ENCODE measurements around the gene PF4V1.

PF4V1 gene

DNA sequence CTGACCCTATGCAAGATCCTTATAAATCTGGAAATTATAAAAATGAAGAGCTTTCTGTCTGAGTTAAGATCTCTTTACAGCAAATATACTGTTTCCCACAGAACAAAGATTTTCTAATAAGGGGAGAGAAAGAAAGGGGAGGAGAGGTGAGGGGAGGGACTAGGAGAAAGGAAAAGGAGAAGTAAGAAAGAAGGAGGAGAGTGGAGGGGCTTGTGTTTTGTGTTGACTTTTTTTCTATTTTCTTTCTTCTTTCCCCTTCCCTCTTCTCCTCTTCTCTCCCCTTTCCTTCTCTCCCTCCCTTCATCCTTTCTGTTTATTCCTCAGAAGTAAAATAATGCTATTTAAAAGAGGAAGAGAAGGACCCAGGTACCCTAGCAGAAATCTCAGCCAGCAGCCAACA lies 10.4 kb upstream of the PF4V1 start:
- no peak overlapping the region for H3K9ac ChIP-seq (ENCODE audit: low read length)
- H3K9me3 ChIP-seq (ENCODE audit: low read length): no peaks in the 10 kb centered on the region
- H3K27ac ChIP-seq (ENCODE audit: low read depth, low read length, poor library complexity, severe bottlenecking): no peak overlapping the region
- no peaks in the 10 kb centered on the region for H3F3A ChIP-seq (ENCODE audit: insufficient read depth, low read length)
- no peaks in the 10 kb centered on the region for H3K4me1 ChIP-seq (ENCODE audit: insufficient read depth, low read length, severe bottlenecking)
- TF ChIP-seq CTCF (IDR thresholded peaks at IDR 0.05; ENCODE audit: low read length) (no peak), EZH2 (IDR thresholded peaks at IDR 0.05; ENCODE audit: borderline replicate concordance, low read length) (no peak)
- no peaks in the 10 kb centered on the region for H3K36me3 ChIP-seq (ENCODE audit: insufficient read depth, low read length)
- no peak overlapping the region for H3K4me3 ChIP-seq (ENCODE audit: low read depth, low read length, poor library complexity, severe bottlenecking)
- no peaks in the 10 kb centered on the region for H4K20me1 ChIP-seq (ENCODE audit: insufficient read depth, low read length)
- no peak overlapping the region for H2AFZ ChIP-seq (ENCODE audit: low read length)
- H3K9me2 ChIP-seq (ENCODE audit: low read depth, low read length): no peaks in the 10 kb centered on the region
- no peaks in the 10 kb centered on the region for H3K79me2 ChIP-seq (ENCODE audit: insufficient read depth, low read length)
- no peak overlapping the region for H3K4me2 ChIP-seq (ENCODE audit: low read length)
- H3K27me3 ChIP-seq (ENCODE audit: insufficient read depth, low read length): no peaks in the 10 kb centered on the region

GRCh38 chr4:73843369-73843768 lies 9.7 kb upstream of the PF4V1 start:
- H3K4me3 ChIP-seq (ENCODE audit: low read depth, low read length, poor library complexity, severe bottlenecking): no peak overlapping the region
- H3K4me1 ChIP-seq (ENCODE audit: insufficient read depth, low read length, severe bottlenecking): no peaks in the 10 kb centered on the region
- H3K36me3 ChIP-seq (ENCODE audit: insufficient read depth, low read length): no peaks in the 10 kb centered on the region
- H3K4me2 ChIP-seq (ENCODE audit: low read length): no peak overlapping the region
- H2AFZ ChIP-seq (ENCODE audit: low read length): no peak overlapping the region
- no peaks in the 10 kb centered on the region for H3K9me2 ChIP-seq (ENCODE audit: low read depth, low read length)
- TF ChIP-seq CTCF (IDR thresholded peaks at IDR 0.05; ENCODE audit: low read length) (no peak), EZH2 (IDR thresholded peaks at IDR 0.05; ENCODE audit: borderline replicate concordance, low read length) (no peak)
- H3K27me3 ChIP-seq (ENCODE audit: insufficient read depth, low read length): no peaks in the 10 kb centered on the region
- H3K79me2 ChIP-seq (ENCODE audit: insufficient read depth, low read length): no peaks in the 10 kb centered on the region
- no peaks in the 10 kb centered on the region for H3K9me3 ChIP-seq (ENCODE audit: low read length)
- no peaks in the 10 kb centered on the region for H3F3A ChIP-seq (ENCODE audit: insufficient read depth, low read length)
- no peak overlapping the region for H3K9ac ChIP-seq (ENCODE audit: low read length)
- no peaks in the 10 kb centered on the region for H4K20me1 ChIP-seq (ENCODE audit: insufficient read depth, low read length)
- H3K27ac ChIP-seq (ENCODE audit: low read depth, low read length, poor library complexity, severe bottlenecking): no peak overlapping the region

GRCh38 chr4:73844345-73844744 lies 8.8 kb upstream of the PF4V1 start:
- Histone ChIP-seq H3K79me2 (ENCODE audit: insufficient read depth, low read length) (no peaks in the 10 kb centered on the region), H4K20me1 (ENCODE audit: insufficient read depth, low read length) (no peaks in the 10 kb centered on the region), H3K36me3 (ENCODE audit: insufficient read depth, low read length) (no peaks in the 10 kb centered on the region), H3F3A (ENCODE audit: insufficient read depth, low read length) (no peaks in the 10 kb centered on the region), H2AFZ (ENCODE audit: low read length) (no peak overlapping the region), H3K27me3 (ENCODE audit: insufficient read depth, low read length) (no peaks in the 10 kb centered on the region), H3K27ac (ENCODE audit: low read depth, low read length, poor library complexity, severe bottlenecking) (no peak overlapping the region), H3K9me2 (ENCODE audit: low read depth, low read length) (no peaks in the 10 kb centered on the region), H3K4me2 (ENCODE audit: low read length) (no peak overlapping the region), H3K4me1 (ENCODE audit: insufficient read depth, low read length, severe bottlenecking) (no peaks in the 10 kb centered on the region), H3K9me3 (ENCODE audit: low read length) (no peaks in the 10 kb centered on the region), H3K4me3 (ENCODE audit: low read depth, low read length, poor library complexity, severe bottlenecking) (no peak overlapping the region), H3K9ac (ENCODE audit: low read length) (no peak overlapping the region)
- TF ChIP-seq CTCF (IDR thresholded peaks at IDR 0.05; ENCODE audit: low read length): no peak
- no peak for TF ChIP-seq EZH2 (IDR thresholded peaks at IDR 0.05; ENCODE audit: borderline replicate concordance, low read length)
